ENCODE data around the gene HPS4.
"Not testable (repeated sequence)": the region's sequence is repeated elsewhere in the genome, so short reads cannot be mapped to it uniquely, and the experiment has no call there.

The HPS4 gene

DNA sequence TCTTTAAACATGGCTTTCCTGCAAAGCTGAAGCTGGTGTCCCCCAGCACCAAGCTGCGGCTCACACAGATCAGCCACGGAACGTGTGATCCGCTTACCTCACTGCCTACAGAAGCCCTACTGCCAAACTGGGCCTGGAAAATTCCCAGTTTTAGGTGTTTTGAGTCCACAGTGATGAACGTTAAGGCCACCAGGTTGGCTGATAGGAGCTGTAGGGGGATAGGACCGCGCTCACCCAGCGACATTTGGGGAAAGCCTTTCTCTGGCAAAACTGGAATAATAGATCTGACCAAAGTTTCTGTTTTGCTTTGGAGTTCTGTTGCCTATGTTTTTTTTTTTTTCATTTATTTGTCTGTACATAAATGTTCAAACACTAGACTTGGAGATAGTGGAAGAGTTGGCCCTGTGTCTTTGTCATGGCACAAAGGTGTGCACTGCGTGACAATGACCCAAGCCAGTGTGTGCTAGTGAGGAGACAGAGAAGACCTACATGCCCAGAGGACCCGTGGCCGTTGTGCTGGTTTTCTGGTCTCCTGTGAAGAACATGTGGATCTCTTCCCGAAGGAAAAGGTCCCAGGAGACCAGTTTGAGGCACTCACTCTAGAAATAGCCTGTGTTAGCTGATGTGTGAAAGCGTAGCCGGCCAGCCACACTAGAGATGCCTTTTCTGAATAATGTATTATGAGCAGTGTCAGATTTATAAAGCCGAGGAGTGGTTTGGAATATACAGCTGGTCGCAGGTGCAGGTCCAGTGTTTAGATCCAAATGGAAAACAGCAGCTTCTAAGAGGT is 39.5 kb downstream of the HPS4 start:
- DNase-seq (ENCODE audit: low read depth, low spot score) = no peak

DNA sequence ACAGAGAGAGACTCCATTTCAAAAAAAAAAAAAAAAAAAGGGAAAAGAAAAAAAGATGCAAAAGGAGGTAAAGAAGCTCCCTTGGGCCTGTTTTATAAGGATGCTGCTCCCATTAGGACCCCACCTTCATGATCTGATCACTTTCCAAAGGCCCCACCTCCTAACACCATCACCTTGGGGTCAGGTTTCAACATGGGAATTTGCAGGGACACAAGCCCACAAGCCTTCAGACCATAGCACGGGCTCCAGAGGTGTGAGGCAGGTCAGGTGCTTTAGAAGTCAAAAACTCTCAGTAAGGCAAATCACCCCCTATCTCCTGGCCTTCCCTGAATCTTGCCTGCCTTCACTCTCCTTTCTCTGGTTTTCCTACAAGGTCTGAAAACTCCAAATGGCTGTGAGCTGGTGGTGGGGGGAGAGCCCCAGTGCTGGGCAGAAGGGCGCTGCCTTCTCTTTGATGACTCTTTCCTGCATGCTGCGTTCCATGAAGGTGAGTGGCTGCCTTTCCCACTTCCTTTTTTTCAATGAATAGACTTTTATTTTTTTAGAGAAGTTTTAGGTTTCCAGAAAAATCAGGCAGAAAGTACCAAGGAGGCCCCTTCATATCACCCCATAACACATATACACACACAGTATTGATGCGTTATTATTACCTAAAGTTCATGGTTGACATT is 41.4 kb downstream of the HPS4 start:
- DNase-seq (ENCODE audit: low read depth, low spot score) = no peak

GRCh38 chr22:26439559-26439958 is 44.0 kb downstream of the HPS4 start:
- DNase-seq (ENCODE audit: low read depth, low spot score) = no peak

- DNase-seq (ENCODE audit: low read depth, low spot score) = not testable (repeated sequence)
Measured at GRCh38 chr22:26438776-26439175, 44.8 kb downstream of the HPS4 start.

DNA sequence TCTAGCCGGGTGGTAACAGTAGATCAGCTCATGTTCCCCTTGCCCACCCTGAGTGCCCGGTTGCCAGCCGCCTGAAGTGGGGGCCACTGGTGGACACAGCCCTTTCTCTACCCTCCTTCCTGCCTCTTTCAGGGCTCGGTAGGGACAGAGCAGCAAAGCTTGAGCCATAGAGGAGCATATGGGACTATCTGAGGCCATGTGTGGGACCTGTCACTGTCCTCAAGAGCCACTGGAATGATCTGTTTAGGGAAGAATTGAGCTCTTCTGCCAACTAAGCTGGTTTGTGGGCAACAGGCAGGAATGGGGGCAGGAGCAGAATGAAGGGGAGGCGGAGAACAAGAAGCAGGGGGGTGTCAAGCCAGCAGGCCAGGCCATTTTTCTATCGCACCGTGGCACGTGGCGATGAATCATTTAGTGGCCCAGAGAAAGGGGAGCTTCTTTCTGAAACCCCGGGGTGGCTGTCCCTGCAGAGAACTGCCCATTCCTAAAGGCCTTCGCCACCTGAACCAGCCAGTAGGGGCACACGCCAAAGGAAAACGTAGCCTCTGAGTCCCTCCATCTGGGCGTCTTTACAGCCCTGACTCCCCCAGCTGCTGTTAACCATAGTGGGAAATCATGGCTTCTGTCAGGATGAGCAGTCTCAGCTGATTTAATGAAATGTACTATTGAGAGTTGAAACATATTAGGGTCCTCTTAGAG is 45.7 kb downstream of the HPS4 start:
- DNase-seq (ENCODE audit: low read depth, low spot score) = no peak

DNA sequence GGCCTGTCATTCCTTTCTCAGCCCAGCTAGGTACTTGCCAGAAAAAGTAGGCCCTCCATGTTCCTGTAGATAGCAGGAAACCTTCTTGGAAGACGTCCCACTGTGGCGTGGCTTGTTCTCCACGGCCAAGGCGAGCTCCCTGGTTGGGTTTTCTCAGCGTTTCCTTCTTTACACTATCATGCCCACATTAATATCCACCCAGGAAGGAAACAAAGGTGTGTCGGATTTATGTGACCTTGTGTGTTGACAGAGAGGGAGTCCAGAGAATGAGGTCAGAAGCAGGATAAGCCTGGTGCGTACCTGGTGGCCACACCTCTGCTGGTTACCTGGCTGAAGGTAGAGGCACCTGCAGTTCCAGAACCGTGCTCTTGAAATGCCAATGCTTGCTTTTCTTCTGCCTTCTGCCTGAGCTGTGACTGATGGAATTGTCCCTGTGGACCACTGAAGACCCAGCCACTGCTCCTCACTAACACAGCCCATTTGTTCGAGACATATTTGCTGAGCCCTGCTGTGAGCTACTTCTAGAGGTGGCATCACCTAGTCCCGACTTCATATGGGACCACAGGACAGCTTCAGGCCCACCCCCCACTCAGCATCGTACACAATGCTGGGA is 46.6 kb downstream of the HPS4 start:
- no peak for DNase-seq (ENCODE audit: low read depth, low spot score)

- no peak for DNase-seq (ENCODE audit: low read depth, low spot score)
Measured at GRCh38 chr22:26435327-26436093, 48.1 kb downstream of the HPS4 start.

DNA sequence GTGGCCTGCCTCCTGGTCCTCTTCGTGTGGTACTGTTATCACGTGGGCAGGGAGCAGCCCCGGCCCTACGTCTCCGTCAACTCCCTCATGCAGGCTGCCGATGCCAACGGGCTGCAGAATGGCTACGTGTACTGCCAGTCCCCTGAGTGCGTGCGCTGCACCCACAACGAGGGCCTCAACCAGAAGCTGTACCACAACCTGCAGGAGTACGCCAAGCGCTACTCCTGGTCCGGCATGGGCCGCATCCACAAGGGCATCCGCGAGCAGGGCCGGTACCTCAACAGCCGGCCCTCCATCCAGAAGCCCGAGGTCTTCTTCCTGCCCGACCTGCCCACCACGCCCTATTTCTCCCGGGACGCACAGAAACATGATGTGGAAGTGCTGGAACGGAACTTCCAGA is 49.8 kb downstream of the HPS4 start:
- no peak for DNase-seq (ENCODE audit: low read depth, low spot score)

- DNase-seq (ENCODE audit: low read depth, low spot score) = no peak
Measured at GRCh38 chr22:26432619-26433311, 50.8 kb downstream of the HPS4 start.

- no peak for DNase-seq (ENCODE audit: low read depth, low spot score)
Measured at GRCh38 chr22:26431261-26431995, 52.2 kb downstream of the HPS4 start.

DNA sequence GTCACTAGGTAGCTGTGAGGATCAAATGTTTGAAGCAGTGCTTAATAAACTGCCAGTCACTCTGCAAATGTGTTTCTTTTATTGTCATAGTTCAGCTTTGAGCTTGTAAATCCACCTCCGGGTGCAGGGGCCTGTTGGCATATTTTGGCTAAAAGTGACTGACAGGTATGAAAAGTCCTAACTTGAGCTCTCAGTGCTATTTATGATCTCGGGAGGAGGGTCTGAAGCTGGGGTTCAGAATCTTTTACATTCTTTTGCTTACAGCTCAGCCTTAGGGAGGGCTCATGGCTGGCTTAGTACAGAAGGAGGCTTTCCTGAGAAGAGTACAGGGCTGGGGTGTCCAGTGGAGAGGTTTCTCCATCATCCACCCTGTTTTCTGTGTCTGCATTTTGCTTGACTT is 53.0 kb downstream of the HPS4 start:
- no peak for DNase-seq (ENCODE audit: low read depth, low spot score)

GRCh38 chr22:26429458-26430286 is 53.9 kb downstream of the HPS4 start:
- no peak for DNase-seq (ENCODE audit: low read depth, low spot score)

GRCh38 chr22:26428515-26429457 is 54.8 kb downstream of the HPS4 start, which contains the start of gene ASPHD2:
Gene ASPHD2, plus strand, starts transcription at chr22:26429260. Its CDS starts 4,356 bp downstream, at chr22:26433616.
- no peak for DNase-seq (ENCODE audit: low read depth, low spot score)

DNA sequence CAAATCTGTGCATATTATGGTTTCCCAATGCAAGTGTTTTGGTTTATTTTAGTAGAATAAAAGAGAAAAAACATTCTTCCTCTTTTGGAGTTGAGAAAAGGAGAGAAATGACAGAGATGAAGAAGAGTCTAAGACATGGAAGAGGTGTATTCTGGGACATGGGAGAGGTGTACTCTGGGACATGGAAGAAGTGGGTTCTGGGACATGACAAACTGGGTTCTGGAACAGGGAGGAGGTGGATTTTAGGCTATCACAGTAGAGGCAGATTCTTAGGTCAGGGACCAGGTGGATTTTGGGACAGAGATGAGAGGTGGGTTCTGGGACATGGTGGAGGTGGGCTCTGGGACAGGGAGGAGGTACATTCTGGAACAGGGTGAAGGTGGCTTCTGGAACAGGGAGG is 56.7 kb downstream of the HPS4 start:
- DNase-seq (ENCODE audit: low read depth, low spot score) = no peak

GRCh38 chr22:26418620-26419019 is 65.0 kb downstream of the HPS4 start:
- DNase-seq (ENCODE audit: low read depth, low spot score) = no peak

GRCh38 chr22:26417406-26417805 is 66.2 kb downstream of the HPS4 start:
- DNase-seq (ENCODE audit: low read depth, low spot score) = no peak

DNA sequence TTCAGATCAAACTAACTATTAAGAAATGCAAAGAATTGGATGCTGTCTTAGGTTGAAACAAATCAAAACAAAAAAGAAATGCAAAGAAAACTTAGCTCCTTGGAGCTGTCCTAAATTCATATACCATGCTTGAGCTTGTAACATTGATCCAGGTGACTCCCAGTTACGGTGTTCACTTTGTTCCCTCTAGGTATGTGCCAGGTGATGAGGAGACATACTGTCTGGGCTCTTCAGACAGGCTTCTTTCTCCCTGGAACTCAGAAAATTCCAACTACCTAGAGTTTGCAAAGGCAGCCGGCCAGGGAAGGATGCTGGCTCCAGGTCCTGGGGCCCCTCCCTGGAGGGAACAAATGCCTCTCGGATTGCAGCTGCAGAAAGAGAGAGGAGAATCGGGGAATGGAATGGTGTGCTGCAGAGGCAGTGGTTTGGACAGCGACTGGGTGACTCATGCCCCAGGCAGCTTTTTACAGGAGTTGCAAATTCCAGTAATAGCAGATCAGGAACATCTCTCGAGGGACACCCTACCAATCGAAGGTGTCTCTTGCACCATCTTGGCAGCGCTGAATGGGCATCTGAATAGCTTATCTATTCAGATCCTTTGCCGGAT is 66.8 kb downstream of the HPS4 start:
- DNase-seq (ENCODE audit: low read depth, low spot score) = no peak

DNA sequence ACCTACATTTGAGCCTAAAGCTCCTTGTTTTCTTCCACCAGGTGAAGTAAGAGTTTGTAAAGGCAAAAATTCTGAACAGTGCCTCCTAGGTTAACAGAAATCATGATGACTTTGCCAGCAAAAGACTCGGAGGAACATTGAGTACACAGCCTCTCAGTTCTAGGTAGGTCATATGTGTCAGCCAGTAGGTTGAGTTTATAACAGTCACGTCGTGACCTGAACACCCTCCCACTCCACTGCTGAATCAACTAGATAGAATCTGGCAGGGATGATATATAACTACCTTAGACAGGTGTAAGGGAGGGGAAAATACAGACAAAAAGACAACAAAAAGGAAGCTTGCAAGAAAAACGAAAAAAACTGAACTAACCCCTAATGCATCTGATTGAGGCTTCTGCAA is 67.3 kb downstream of the HPS4 start:
- DNase-seq (ENCODE audit: low read depth, low spot score) = no peak

All from brain pericyte (primary cell).